Measurements from ENCODE around the gene CD22.

DNA sequence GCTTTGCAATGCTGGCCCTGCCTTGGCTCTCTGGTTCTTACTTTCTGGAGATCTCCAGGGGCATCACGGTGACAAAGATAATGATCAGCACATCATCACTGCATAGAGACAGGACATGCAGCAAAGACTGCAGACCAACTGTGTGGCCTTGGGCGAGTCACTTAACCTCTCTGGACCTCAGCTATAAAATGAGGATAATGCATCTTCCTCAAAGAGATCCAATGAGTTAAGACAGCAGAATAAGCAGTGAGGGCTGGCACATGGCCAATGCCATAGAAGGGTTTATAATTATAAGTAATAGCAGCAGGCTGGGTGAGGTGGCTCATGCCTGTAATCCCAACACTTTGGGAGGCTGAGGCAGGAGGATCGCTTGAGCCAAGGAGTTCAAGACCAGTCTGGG lies 34.7 kb upstream of the CD22 start:
- TF ChIP-seq ZNF48 (tag by site-specific recombination; IDR thresholded peaks at IDR 0.05) (no peak), HOXA7 (CRISPR knock-in tag; IDR thresholded peaks at IDR 0.05; ENCODE audit: borderline replicate concordance) (no peak), ZNF24 (tag by site-specific recombination; IDR thresholded peaks at IDR 0.05) (no peak), ZNF311 (tag by site-specific recombination; IDR thresholded peaks at IDR 0.05; ENCODE audit: borderline replicate concordance) (no peak), KLF16 (tag by site-specific recombination; IDR thresholded peaks at IDR 0.05) (no peak), BCL11A (tag by site-specific recombination; IDR thresholded peaks at IDR 0.05; ENCODE audit: low read depth) (no peak), ZNF341 (tag by site-specific recombination; IDR thresholded peaks at IDR 0.05; ENCODE audit: low read depth) (no peak), ZNF292 (tag by site-specific recombination; IDR thresholded peaks at IDR 0.05; ENCODE audit: borderline replicate concordance, low read depth) (no peak), ZNF184 (tag by site-specific recombination; IDR thresholded peaks at IDR 0.05) (no peak)
- TF ChIP-seq, protein P1, sequence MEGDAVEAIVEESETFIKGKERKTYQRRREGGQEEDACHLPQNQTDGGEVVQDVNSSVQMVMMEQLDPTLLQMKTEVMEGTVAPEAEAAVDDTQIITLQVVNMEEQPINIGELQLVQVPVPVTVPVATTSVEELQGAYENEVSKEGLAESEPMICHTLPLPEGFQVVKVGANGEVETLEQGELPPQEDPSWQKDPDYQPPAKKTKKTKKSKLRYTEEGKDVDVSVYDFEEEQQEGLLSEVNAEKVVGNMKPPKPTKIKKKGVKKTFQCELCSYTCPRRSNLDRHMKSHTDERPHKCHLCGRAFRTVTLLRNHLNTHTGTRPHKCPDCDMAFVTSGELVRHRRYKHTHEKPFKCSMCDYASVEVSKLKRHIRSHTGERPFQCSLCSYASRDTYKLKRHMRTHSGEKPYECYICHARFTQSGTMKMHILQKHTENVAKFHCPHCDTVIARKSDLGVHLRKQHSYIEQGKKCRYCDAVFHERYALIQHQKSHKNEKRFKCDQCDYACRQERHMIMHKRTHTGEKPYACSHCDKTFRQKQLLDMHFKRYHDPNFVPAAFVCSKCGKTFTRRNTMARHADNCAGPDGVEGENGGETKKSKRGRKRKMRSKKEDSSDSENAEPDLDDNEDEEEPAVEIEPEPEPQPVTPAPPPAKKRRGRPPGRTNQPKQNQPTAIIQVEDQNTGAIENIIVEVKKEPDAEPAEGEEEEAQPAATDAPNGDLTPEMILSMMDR (tag by site-specific recombination; IDR thresholded peaks at IDR 0.05) = no peak
- TF ChIP-seq, protein P2, sequence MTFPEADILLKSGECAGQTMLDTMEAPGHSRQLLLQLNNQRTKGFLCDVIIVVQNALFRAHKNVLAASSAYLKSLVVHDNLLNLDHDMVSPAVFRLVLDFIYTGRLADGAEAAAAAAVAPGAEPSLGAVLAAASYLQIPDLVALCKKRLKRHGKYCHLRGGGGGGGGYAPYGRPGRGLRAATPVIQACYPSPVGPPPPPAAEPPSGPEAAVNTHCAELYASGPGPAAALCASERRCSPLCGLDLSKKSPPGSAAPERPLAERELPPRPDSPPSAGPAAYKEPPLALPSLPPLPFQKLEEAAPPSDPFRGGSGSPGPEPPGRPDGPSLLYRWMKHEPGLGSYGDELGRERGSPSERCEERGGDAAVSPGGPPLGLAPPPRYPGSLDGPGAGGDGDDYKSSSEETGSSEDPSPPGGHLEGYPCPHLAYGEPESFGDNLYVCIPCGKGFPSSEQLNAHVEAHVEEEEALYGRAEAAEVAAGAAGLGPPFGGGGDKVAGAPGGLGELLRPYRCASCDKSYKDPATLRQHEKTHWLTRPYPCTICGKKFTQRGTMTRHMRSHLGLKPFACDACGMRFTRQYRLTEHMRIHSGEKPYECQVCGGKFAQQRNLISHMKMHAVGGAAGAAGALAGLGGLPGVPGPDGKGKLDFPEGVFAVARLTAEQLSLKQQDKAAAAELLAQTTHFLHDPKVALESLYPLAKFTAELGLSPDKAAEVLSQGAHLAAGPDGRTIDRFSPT (tag by site-specific recombination; IDR thresholded peaks at IDR 0.05) = no peak
